Pancreas (tissue), 10 donors: ENCODE measurements around the gene TAF15. TPM values are rescaled to one million over a fixed set of nuclear protein-coding genes. Genes with fewer than 3 reads are reported as not detected.

Source experiments
- ATAC-seq, 4 donors: fragments of 200-7000 bp; cut with Tn5 transposase; one replicate each; pipeline versions ENCODE4 v1.8.0 to v1.9.1; 2020; ENCODE audit warnings: mild to moderate bottlenecking in 4 of 4, moderate library complexity in 4 of 4
- DNase-seq, 6 donors: peaks; one replicate each; pipeline ENCODE4 v3.0.0-alpha.2; 2020
- FAIRE-seq: peaks from 2 replicates; lab custom pipeline; 2012; peaks lifted over from hg19 to GRCh38; lab: Jason Lieb, UNC
- H3K27ac ChIP-seq, 4 donors: fragments of 200-600 bp; sonication (generic); 1 replicate in 3 of 4; 2 replicates in 1 of 4; pipeline versions ENCODE4 v1.5.0 to v1.8.0; 2020
- H3K27me3 ChIP-seq, 4 donors: fragments of 200-600 bp; one replicate each; pipeline ENCODE4 v1.8.0; 2021
- H3K36me3 ChIP-seq, 3 donors: fragments of 200-600 bp; sonication (generic) in 1 of 3; one replicate each; pipeline versions ENCODE4 v1.5.0 to v1.8.0; 2020 to 2021
- H3K4me1 ChIP-seq, 3 donors: fragments of 200-600 bp; one replicate each; pipeline ENCODE4 v1.8.0; 2021
- H3K4me3 ChIP-seq, 4 donors: fragments of 200-600 bp; sonication (generic) in 2 of 4; one replicate each; pipeline versions ENCODE4 v1.5.0 to v1.8.0; 2020 to 2021
- H3K9me3 ChIP-seq, 4 donors: fragments of 200-600 bp; one replicate each; pipeline ENCODE4 v1.8.0; 2021
- CTCF ChIP-seq, 4 donors: fragments of 200-600 bp; sonication (generic) in 3 of 4; IDR thresholded peaks; one replicate each; pipeline versions ENCODE4 v1.5.0 to v1.8.0; 2021; ENCODE audit warnings: antibody characterized with exemption in 4 of 4
- WGBS, 2 donors: extraction: QIAGEN DNeasy Blood & Tissue Kit; methylation state at CpG; one replicate each; pipeline ENCODE4 v1.1.7; 2013; 5-methylcytosine and 5-hydroxymethylcytosine counted together
- intact Hi-C, 3 donors: fragments of 100-400 bp; cut with DNase I; formaldehyde crosslinking; loops; one replicate each; pipeline versions ENCODE4 v1.11.1 to v1.14.2; 2022
- polyA plus RNA-seq, 2 donors: library from polyadenylated mRNA; stranded (reverse); fragments of 200-250 nt; gene quantifications; one replicate each; pipeline ENCODE4 v1.2.3, GENCODE V29; 2013
- total RNA-seq, 6 donors: library from RNA; stranded (reverse); fragmentation: NEBNext Ultra II Directional in 4 of 6; extraction: Animal tissue kit (Norgen Biotek cat#: 25700) in 4 of 6; gene quantifications; one replicate each; pipeline versions ENCODE4 v1.2.1 to v1.2.4, GENCODE V29; 2021 to 2023
- donor health status: healthy with polysubstance abuse.
- donor health status: DM: no; HTN: no; CAD: no; lungs with moderate emphysema.
- donor health status: DM: no; HTN: no; CAD: no.
- donor health status: control.
- donor health status: control.
- donor health status: Bipolar disorder and iron deficiency.
- donor health status: DM: yes; HTN: yes; CAD: no.
- donor health status: DM: no; HTN: no; CAD: no.
- donor health status: DM: no; HTN: no; CAD: no.
- donor health status: DM: yes; HTN: yes; CAD: no.

The TAF15 gene
- total and polyA plus RNA-seq, 8 donors: 62.9 to 88.1 (median 73.9) TPM

- FAIRE-seq (no peak), ATAC-seq (no peak), DNase-seq (no peak)
- WGBS, 2 donors: 80 to 93% methylated on average over 3 of the region's 3 CpGs
- TF ChIP-seq CTCF (IDR thresholded peaks at IDR 0.05): no peak
- Histone ChIP-seq H3K4me3 (no peak overlapping the region), H3K27ac (no peak overlapping the region), H3K9me3 (no peaks in the 10 kb centered on the region), H3K27me3 (no peaks in the 10 kb centered on the region), H3K4me1 (no peaks in the 10 kb centered on the region), H3K36me3 (no peaks in the 10 kb centered on the region)
- intact Hi-C loops: no loop called here
Observed at GRCh38 chr17:35876534-35876933, 67.2 kb downstream of the TAF15 start.

- Histone ChIP-seq H3K4me1 (no peaks in the 10 kb centered on the region), H3K9me3 (no peaks in the 10 kb centered on the region), H3K36me3 (no peaks in the 10 kb centered on the region), H3K27ac (no peak overlapping the region), H3K27me3 (no peaks in the 10 kb centered on the region), H3K4me3 (no peak overlapping the region)
- FAIRE-seq (no peak), ATAC-seq (no peak), DNase-seq (no peak)
- intact Hi-C loops: no loop called here
- TF ChIP-seq CTCF (IDR thresholded peaks at IDR 0.05): no peak
Observed at GRCh38 chr17:35877345-35878029, 68.2 kb downstream of the TAF15 start.

- Histone ChIP-seq H3K4me3 (no peak overlapping the region), H3K27me3 (no peaks in the 10 kb centered on the region), H3K9me3 (no peaks in the 10 kb centered on the region), H3K4me1 (no peaks in the 10 kb centered on the region), H3K36me3 (no peaks in the 10 kb centered on the region), H3K27ac (no peak overlapping the region)
- intact Hi-C loops: no loop called here
- FAIRE-seq (no peak), ATAC-seq (no peak), DNase-seq (no peak)
- TF ChIP-seq CTCF (IDR thresholded peaks at IDR 0.05): no peak
- 66 to 67% methylated on average over 4 of the region's 4 CpGs for WGBS, 2 donors
Observed at GRCh38 chr17:35878361-35878760, 69.1 kb downstream of the TAF15 start.

- Histone ChIP-seq H3K4me3 (no peak within 1 kb of the TSS), H3K36me3 (no peaks in the 10 kb centered on the region), H3K27ac (no peak within 1 kb of the TSS), H3K9me3 (no peaks in the 10 kb centered on the region), H3K27me3 (no peaks in the 10 kb centered on the region), H3K4me1 (no peaks in the 10 kb centered on the region)
- intact Hi-C loops: no loop called here
- DNase-seq: no peak
- FAIRE-seq: no peak
- peak in 3 of 4 donors; percentile 38 to 46 (median 38) for ATAC-seq
- 68 to 72% methylated on average over 11 of the region's 11 CpGs for WGBS, 2 donors
- TF ChIP-seq CTCF (IDR thresholded peaks at IDR 0.05): no peak
Observed at GRCh38 chr17:35879773-35880654, 70.7 kb downstream of the TAF15 start, which contains the start of gene CCL5. Gene CCL5, minus strand, starts transcription at chr17:35880360.
